ENCODE results near the gene MRPL16. TPM values are rescaled to one million over a fixed set of nuclear protein-coding genes. Genes with fewer than 3 reads are reported as not detected.
A peak's percentile ranks its signal among the peaks of the same experiment; 100 is the strongest.

Gene MRPL16
- total RNA-seq, 1 experiment from 2014 or later, result 66.1 TPM

- Histone ChIP-seq H3K9me3 (replicated peaks) (no peaks in the 10 kb centered on the region), H3K27me3 (no peaks in the 10 kb centered on the region), H3K4me1 (no peaks in the 10 kb centered on the region), H3K4me3 (no peak overlapping the region), H3K27ac (no peak overlapping the region), H3K36me3 (peaks cover 4% of the 10 kb centered on the region)
- no peak for DNase-seq
Measured at GRCh38 chr11:59770319-59770718, 40.3 kb downstream of the MRPL16 start.

GRCh38 chr11:59769828-59770227 is 40.8 kb downstream of the MRPL16 start:
- no peaks in the 10 kb centered on the region for H3K9me3 ChIP-seq (replicated peaks)
- H3K4me1 ChIP-seq, result no peaks in the 10 kb centered on the region
- no peak for DNase-seq
- H3K36me3 ChIP-seq, result peaks cover 4% of the 10 kb centered on the region
- no peaks in the 10 kb centered on the region for H3K27me3 ChIP-seq
- no peak overlapping the region for H3K27ac ChIP-seq
- H3K4me3 ChIP-seq, result no peak overlapping the region

- DNase-seq, result no peak
- no peak overlapping the region for H3K4me3 ChIP-seq
- no peaks in the 10 kb centered on the region for H3K27me3 ChIP-seq
- H3K27ac ChIP-seq, result no peak overlapping the region
- no peaks in the 10 kb centered on the region for H3K9me3 ChIP-seq (replicated peaks)
- H3K36me3 ChIP-seq, result peaks cover 4% of the 10 kb centered on the region
- H3K4me1 ChIP-seq, result no peaks in the 10 kb centered on the region
Measured at GRCh38 chr11:59769111-59769510, 41.5 kb downstream of the MRPL16 start.

- H3K9me3 ChIP-seq (replicated peaks), result no peaks in the 10 kb centered on the region
- H3K27ac ChIP-seq, result no peak overlapping the region
- no peaks in the 10 kb centered on the region for H3K27me3 ChIP-seq
- no peaks in the 10 kb centered on the region for H3K4me1 ChIP-seq
- H3K36me3 ChIP-seq, result no peaks in the 10 kb centered on the region
- H3K4me3 ChIP-seq, result no peak overlapping the region
- DNase-seq, result no peak
Measured at GRCh38 chr11:59767225-59767611, 43.4 kb downstream of the MRPL16 start.

- no peaks in the 10 kb centered on the region for H3K4me1 ChIP-seq
- no peaks in the 10 kb centered on the region for H3K27me3 ChIP-seq
- H3K27ac ChIP-seq, result no peak overlapping the region
- no peaks in the 10 kb centered on the region for H3K9me3 ChIP-seq (replicated peaks)
- no peak for DNase-seq
- H3K36me3 ChIP-seq, result no peaks in the 10 kb centered on the region
- H3K4me3 ChIP-seq, result no peak overlapping the region
Measured at GRCh38 chr11:59766542-59767224, 43.9 kb downstream of the MRPL16 start.

GRCh38 chr11:59765068-59765735 is 45.4 kb downstream of the MRPL16 start:
- H3K27me3 ChIP-seq, result no peaks in the 10 kb centered on the region
- 0 out of 2 replicates have a peak, but pooled peaks cover 2% of the 10 kb centered on the region for H3K36me3 ChIP-seq
- H3K9me3 ChIP-seq (replicated peaks), result no peaks in the 10 kb centered on the region
- H3K27ac ChIP-seq, result no peak overlapping the region
- no peaks in the 10 kb centered on the region for H3K4me1 ChIP-seq
- H3K4me3 ChIP-seq, result no peak overlapping the region
- DNase-seq, result no peak

- Histone ChIP-seq H3K4me3 (no peak overlapping the region), H3K4me1 (no peaks in the 10 kb centered on the region), H3K9me3 (replicated peaks) (no peaks in the 10 kb centered on the region), H3K27me3 (no peaks in the 10 kb centered on the region), H3K27ac (no peak overlapping the region), H3K36me3 (0 out of 2 replicates have a peak, but pooled peaks cover 2% of the 10 kb centered on the region)
- no peak for DNase-seq
Measured at GRCh38 chr11:59761993-59762392, 48.6 kb downstream of the MRPL16 start.

GRCh38 chr11:59760771-59761170 is 49.8 kb downstream of the MRPL16 start:
- Histone ChIP-seq H3K9me3 (replicated peaks) (no peaks in the 10 kb centered on the region), H3K36me3 (0 out of 2 replicates have a peak, but pooled peaks cover 2% of the 10 kb centered on the region), H3K4me1 (peaks cover 6% of the 10 kb centered on the region), H3K27me3 (no peaks in the 10 kb centered on the region), H3K4me3 (no peak overlapping the region), H3K27ac (no peak overlapping the region)
- no peak for DNase-seq

GRCh38 chr11:59759900-59760299 is 50.7 kb downstream of the MRPL16 start:
- no peak for DNase-seq
- Histone ChIP-seq H3K36me3 (0 out of 2 replicates have a peak, but pooled peaks cover 2% of the 10 kb centered on the region), H3K27me3 (no peaks in the 10 kb centered on the region)

GRCh38 chr11:59758401-59759037 is 52.1 kb downstream of the MRPL16 start:
- Histone ChIP-seq H3K4me3 (no peak overlapping the region), H3K36me3 (0 out of 2 replicates have a peak, but pooled peaks cover 2% of the 10 kb centered on the region), H3K27ac (no peak overlapping the region), H3K27me3 (no peaks in the 10 kb centered on the region), H3K4me1 (peaks cover 6% of the 10 kb centered on the region), H3K9me3 (replicated peaks) (no peaks in the 10 kb centered on the region)
- DNase-seq, result no peak

More at GRCh38 chr11:59759900-59760299, 50.7 kb downstream of the MRPL16 start:
- no peaks in the 10 kb centered on the region for H3K9me3 ChIP-seq (replicated peaks)
- peaks cover 6% of the 10 kb centered on the region for H3K4me1 ChIP-seq
- H3K4me3 ChIP-seq, result no peak overlapping the region
- no peak overlapping the region for H3K27ac ChIP-seq

- Histone ChIP-seq H3K36me3 (0 out of 2 replicates have a peak, but pooled peaks cover 2% of the 10 kb centered on the region), H3K4me3 (no peak overlapping the region), H3K9me3 (replicated peaks) (no peaks in the 10 kb centered on the region), H3K27me3 (no peaks in the 10 kb centered on the region), H3K27ac (no peak overlapping the region), H3K4me1 (peaks cover 6% of the 10 kb centered on the region)
- DNase-seq, result no peak
Measured at GRCh38 chr11:59756845-59757244, 53.7 kb downstream of the MRPL16 start.

- H3K27me3 ChIP-seq, result no peaks in the 10 kb centered on the region
- 0 out of 2 replicates have a peak, but pooled peaks cover 2% of the 10 kb centered on the region for H3K36me3 ChIP-seq
- no peak for DNase-seq
- no peaks in the 10 kb centered on the region for H3K9me3 ChIP-seq (replicated peaks)
- peak overlapping the region; percentile 85; the same call in 1 of the 2 replicates for H3K4me3 ChIP-seq
- peaks cover 6% of the 10 kb centered on the region for H3K4me1 ChIP-seq
- no peak overlapping the region for H3K27ac ChIP-seq
Measured at GRCh38 chr11:59756558-59756840, 54.1 kb downstream of the MRPL16 start.
